ENCODE data around the gene CHTF18. TPM values are rescaled to one million over a fixed set of nuclear protein-coding genes. Genes with fewer than 3 reads are reported as not detected.

The CHTF18 gene
- polyA plus RNA-seq, 1 donor (not counting 4 experiments of a cell fraction or from before 2014, with no cell fraction given) = 5.7 TPM

DNA sequence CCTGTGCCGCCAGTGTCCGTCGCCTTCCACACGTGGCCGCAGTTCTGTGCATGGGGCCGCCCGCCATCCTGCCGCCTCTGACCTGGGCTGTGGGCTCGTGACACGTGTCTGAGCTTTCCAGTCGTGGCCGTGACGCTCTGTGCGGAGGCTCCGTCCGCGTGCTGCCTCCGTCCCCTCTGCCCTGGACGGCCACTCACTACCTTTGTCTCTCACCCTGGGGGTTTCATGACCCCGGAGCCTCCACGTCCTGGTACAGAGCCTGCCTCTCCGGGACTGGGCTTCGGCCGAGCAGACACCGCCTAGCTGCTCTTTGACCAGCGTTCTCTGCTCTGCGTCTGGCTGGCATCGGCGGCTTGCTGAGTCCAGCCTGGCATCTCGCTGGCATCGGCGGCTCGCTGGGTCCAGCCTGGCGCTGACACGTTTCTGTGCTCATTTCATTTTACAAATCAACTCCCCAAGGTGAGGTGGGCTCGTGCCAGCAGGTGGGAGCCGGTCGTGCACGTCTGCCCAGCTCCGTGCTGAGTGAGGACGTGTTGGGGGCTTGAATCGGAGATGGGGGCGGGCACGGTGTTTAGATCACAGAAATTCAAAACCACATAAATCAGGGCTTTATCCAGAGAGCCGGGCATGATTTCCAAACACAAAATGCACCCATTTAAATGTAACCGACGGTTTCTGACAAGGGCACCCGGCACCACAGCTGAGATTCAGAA lies 56.4 kb downstream of the CHTF18 start:
- H4K20me1 ChIP-seq (ENCODE audit: control insufficient read depth, extremely low read depth, insufficient read depth, low read length) = no peaks in the 10 kb centered on the region
- H3K9ac ChIP-seq (ENCODE audit: control insufficient read depth, extremely low read depth, insufficient read depth, low read length) = no peak overlapping the region
- no peaks in the 10 kb centered on the region for H3K27me3 ChIP-seq (ENCODE audit: control insufficient read depth, extremely low read depth, insufficient read depth, low read length)
- H3K27ac ChIP-seq (ENCODE audit: control insufficient read depth, insufficient read depth, low read length) = no peak overlapping the region
- H3K4me3 ChIP-seq (ENCODE audit: control insufficient read depth in 2 of 3, extremely low read depth in 1 of 3, insufficient read depth in 2 of 3, low read depth in 1 of 3, low read length in 3 of 3) = no peak overlapping the region
- TF ChIP-seq, protein P1, sequence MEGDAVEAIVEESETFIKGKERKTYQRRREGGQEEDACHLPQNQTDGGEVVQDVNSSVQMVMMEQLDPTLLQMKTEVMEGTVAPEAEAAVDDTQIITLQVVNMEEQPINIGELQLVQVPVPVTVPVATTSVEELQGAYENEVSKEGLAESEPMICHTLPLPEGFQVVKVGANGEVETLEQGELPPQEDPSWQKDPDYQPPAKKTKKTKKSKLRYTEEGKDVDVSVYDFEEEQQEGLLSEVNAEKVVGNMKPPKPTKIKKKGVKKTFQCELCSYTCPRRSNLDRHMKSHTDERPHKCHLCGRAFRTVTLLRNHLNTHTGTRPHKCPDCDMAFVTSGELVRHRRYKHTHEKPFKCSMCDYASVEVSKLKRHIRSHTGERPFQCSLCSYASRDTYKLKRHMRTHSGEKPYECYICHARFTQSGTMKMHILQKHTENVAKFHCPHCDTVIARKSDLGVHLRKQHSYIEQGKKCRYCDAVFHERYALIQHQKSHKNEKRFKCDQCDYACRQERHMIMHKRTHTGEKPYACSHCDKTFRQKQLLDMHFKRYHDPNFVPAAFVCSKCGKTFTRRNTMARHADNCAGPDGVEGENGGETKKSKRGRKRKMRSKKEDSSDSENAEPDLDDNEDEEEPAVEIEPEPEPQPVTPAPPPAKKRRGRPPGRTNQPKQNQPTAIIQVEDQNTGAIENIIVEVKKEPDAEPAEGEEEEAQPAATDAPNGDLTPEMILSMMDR (optimal IDR thresholded peaks at IDR 0.05 in 1 of 3, IDR thresholded peaks at IDR 0.05 in 1 of 3, conservative IDR thresholded peaks at IDR 0.05 in 1 of 3; ENCODE audit: extremely low read depth in 1 of 3, insufficient read depth in 2 of 3, low read length in 3 of 3) = no peak
- TF ChIP-seq EZH2 (IDR thresholded peaks at IDR 0.05; ENCODE audit: low read length) = no peak
- no peak for FAIRE-seq
- dilution Hi-C loops (cut with MboI; ENCODE audit: extremely low pct_ligation_motif_present, low sequenced_read_pairs) = no loop called here
- no peaks in the 10 kb centered on the region for H3K36me3 ChIP-seq (ENCODE audit: control insufficient read depth in 2 of 2, extremely low read depth in 1 of 2, insufficient read depth in 2 of 2, low read length in 2 of 2)
- no peak overlapping the region for H2AFZ ChIP-seq (ENCODE audit: control insufficient read depth, low read length)
- no peaks in the 10 kb centered on the region for H3K79me2 ChIP-seq (ENCODE audit: control insufficient read depth, insufficient read depth, low read length)
- H3K4me1 ChIP-seq (ENCODE audit: control insufficient read depth, extremely low read depth, insufficient read depth, low read length) = no peaks in the 10 kb centered on the region
- DNase-seq (ENCODE audit: low read depth, low spot score) = no peak
- H3K9me3 ChIP-seq (ENCODE audit: control insufficient read depth, low read depth, low read length) = peaks cover 7% of the 10 kb centered on the region
- no peak overlapping the region for H3K4me2 ChIP-seq (ENCODE audit: control insufficient read depth, extremely low read depth, insufficient read depth, low read depth, low read length)
- H3K9me1 ChIP-seq (ENCODE audit: control insufficient read depth, extremely low read depth, insufficient read depth, low read length) = no peaks in the 10 kb centered on the region

DNA sequence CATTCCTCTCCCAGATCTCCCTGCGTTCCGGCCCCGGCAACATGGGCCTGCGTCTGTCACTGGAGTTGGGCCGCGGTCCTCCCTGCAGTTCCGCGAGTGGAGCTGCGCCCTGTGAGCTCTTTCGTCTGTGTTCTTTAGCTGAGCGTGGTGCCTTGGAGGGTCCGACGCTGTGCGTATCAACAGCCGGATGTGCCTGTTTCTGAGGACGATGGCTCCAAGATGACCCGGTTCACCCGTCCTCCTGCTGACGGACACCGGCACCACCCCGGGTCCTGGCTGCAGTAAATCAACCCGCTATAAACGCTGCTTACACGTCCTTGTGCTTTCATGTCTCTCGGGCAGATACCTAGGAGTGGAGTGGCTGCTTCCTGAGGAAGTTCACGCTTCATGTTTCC lies 56.9 kb downstream of the CHTF18 start:
- DNase-seq (ENCODE audit: low read depth, low spot score) (no peak), FAIRE-seq (no peak)
- Histone ChIP-seq H2AFZ (ENCODE audit: control insufficient read depth, low read length) (no peak overlapping the region), H3K27me3 (ENCODE audit: control insufficient read depth, extremely low read depth, insufficient read depth, low read length) (no peaks in the 10 kb centered on the region), H3K27ac (ENCODE audit: control insufficient read depth, insufficient read depth, low read length) (no peak overlapping the region), H3K4me2 (ENCODE audit: control insufficient read depth, extremely low read depth, insufficient read depth, low read depth, low read length) (no peak overlapping the region), H3K4me1 (ENCODE audit: control insufficient read depth, extremely low read depth, insufficient read depth, low read length) (no peaks in the 10 kb centered on the region), H3K4me3 (ENCODE audit: control insufficient read depth in 2 of 3, extremely low read depth in 1 of 3, insufficient read depth in 2 of 3, low read depth in 1 of 3, low read length in 3 of 3) (no peak overlapping the region), H4K20me1 (ENCODE audit: control insufficient read depth, extremely low read depth, insufficient read depth, low read length) (no peaks in the 10 kb centered on the region), H3K36me3 (ENCODE audit: control insufficient read depth in 2 of 2, extremely low read depth in 1 of 2, insufficient read depth in 2 of 2, low read length in 2 of 2) (no peaks in the 10 kb centered on the region), H3K9me1 (ENCODE audit: control insufficient read depth, extremely low read depth, insufficient read depth, low read length) (no peaks in the 10 kb centered on the region), H3K9me3 (ENCODE audit: control insufficient read depth, low read depth, low read length) (peaks cover 11% of the 10 kb centered on the region), H3K9ac (ENCODE audit: control insufficient read depth, extremely low read depth, insufficient read depth, low read length) (no peak overlapping the region), H3K79me2 (ENCODE audit: control insufficient read depth, insufficient read depth, low read length) (no peaks in the 10 kb centered on the region)
- no peak for TF ChIP-seq EZH2 (IDR thresholded peaks at IDR 0.05; ENCODE audit: low read length)
- TF ChIP-seq, protein P1 (optimal IDR thresholded peaks at IDR 0.05 in 1 of 3, IDR thresholded peaks at IDR 0.05 in 1 of 3, conservative IDR thresholded peaks at IDR 0.05 in 1 of 3; ENCODE audit: extremely low read depth in 1 of 3, insufficient read depth in 2 of 3, low read length in 3 of 3) = no peak
- dilution Hi-C loops (cut with MboI; ENCODE audit: extremely low pct_ligation_motif_present, low sequenced_read_pairs) = no loop called here

Measured in keratinocyte (primary cell).